Right renal cortex interstitium (tissue), 3 donors: Measurements from ENCODE around the gene XPR1. TPM values are rescaled to one million over a fixed set of nuclear protein-coding genes. Genes with fewer than 3 reads are reported as not detected.
A peak's percentile ranks its signal among the peaks of the same experiment; 100 is the strongest.

Source experiments
- DNase-seq, 3 donors: peaks; one replicate each; pipeline ENCODE4 v3.0.0-alpha.2; 2013; ENCODE audit warnings: low read depth in 3 of 3, low spot score in 2 of 3
- polyA plus RNA-seq, 3 donors: library from polyadenylated mRNA; unstranded; fragments of 120-200 nt; gene quantifications; one replicate each; pipeline ENCODE4 v1.2.1, GENCODE V29; 2013; ENCODE audit not compliant: insufficient read length in 3 of 3

The XPR1 gene
- polyA plus RNA-seq, 3 donors: 36.6 to 40.1 (median 40.0) TPM

GRCh38 chr1:180863158-180863775 is 231.4 kb downstream of the XPR1 start:
- peak; percentile 38 to 52 (median 44) for DNase-seq

DNA sequence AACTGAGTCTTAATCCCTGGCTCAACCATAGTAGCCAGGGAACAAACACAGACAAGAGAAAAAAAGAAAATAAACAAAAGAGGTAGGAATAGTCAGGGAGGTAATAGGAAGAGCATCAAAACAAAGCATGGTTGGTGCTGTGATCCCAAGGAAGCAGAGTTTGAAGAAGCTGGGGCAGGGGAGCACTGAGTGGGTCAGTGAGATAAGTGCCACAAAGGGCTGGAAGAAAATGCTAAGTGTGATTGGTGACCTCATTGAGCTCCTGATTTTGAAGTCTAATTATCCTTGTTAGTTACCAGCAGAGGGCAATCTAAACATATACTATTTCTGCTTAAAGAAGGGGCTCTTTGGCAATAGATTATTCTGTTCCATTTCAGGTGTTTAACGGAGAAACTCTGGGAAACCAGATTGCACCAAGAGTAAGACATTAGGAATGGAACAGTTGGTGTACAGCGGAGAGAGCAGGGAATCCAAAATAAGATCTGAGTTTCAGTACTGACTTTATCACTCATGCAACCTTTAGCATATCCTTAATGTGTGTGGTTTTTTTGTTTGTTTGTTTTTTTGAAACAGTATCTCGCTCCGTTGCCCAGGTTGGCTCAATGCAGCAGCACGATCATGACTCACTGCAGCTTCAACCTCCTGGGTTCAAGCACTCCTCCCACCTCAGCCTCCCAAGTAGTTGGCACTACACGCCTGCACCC is 250.1 kb downstream of the XPR1 start:
- peak; percentile 15 to 33 (median 27) for DNase-seq

- no peak for DNase-seq
These were observed 252.9 kb downstream of the XPR1 start for GRCh38 chr1:180884588-180885300.

GRCh38 chr1:180886338-180886737 is 254.5 kb downstream of the XPR1 start:
- no peak for DNase-seq

DNA sequence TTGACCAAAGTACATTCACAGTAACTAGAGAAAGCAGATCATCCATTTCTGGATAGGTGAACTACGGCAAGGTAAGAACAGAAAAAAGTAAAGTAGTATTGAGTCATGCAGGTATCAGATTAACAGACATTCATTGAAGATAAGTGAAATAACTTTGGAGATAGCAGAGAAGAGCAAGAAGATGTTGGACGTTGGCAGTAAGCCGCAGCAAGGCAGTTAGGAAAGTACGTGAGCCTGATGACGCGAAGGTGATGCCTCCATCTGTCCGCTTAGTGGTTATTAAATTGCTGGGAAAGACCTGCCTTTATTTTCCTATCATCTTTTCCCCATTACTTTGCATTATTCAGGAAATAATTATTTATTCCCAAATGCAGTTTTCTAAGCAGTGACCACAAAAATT is 256.0 kb downstream of the XPR1 start:
- no peak for DNase-seq

GRCh38 chr1:180888870-180889269 is 257.0 kb downstream of the XPR1 start:
- DNase-seq: no peak

DNA sequence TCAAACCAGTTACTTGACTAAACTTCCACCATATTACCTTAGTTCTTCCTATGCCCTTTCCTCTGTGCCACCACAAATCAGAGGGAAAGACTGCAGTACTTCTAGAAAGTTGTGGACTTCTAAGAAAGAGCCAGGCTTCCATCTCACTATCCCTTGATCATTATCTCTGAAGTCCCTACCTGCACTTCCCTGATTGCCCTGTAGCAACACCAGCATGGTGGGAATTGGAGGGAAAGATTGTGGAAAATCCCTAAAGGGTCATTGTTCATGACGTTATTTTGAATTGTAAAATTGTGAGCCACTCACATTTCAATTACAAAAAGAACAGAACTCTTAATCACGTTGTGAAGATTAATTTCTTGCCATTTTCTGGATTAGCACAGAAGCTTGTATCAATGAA is 257.5 kb downstream of the XPR1 start:
- DNase-seq: no peak

DNA sequence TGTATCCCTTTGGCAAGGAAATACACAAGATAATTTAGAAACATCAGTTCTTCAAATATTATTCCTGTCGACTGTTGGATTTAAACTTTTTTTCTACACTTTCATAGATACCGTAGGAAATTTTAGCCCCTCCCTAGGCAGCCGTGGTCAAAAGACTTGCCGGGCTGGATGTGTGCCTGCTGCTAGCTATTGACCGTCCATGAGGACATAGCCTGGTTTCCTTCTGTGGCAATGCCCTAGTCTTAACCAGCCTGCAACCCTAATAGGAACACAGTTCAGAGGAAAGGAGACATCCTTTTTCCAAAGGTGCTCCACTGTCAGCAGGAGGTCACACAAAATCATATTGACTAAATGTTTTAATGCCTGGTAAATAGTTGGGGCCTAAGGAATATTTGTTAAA is 260.4 kb downstream of the XPR1 start:
- DNase-seq: no peak

GRCh38 chr1:180892675-180893074 is 260.9 kb downstream of the XPR1 start:
- no peak for DNase-seq

GRCh38 chr1:180893614-180894013 is 261.8 kb downstream of the XPR1 start:
- DNase-seq: no peak

- no peak for DNase-seq
These were observed 264.3 kb downstream of the XPR1 start for GRCh38 chr1:180896161-180896560.

DNA sequence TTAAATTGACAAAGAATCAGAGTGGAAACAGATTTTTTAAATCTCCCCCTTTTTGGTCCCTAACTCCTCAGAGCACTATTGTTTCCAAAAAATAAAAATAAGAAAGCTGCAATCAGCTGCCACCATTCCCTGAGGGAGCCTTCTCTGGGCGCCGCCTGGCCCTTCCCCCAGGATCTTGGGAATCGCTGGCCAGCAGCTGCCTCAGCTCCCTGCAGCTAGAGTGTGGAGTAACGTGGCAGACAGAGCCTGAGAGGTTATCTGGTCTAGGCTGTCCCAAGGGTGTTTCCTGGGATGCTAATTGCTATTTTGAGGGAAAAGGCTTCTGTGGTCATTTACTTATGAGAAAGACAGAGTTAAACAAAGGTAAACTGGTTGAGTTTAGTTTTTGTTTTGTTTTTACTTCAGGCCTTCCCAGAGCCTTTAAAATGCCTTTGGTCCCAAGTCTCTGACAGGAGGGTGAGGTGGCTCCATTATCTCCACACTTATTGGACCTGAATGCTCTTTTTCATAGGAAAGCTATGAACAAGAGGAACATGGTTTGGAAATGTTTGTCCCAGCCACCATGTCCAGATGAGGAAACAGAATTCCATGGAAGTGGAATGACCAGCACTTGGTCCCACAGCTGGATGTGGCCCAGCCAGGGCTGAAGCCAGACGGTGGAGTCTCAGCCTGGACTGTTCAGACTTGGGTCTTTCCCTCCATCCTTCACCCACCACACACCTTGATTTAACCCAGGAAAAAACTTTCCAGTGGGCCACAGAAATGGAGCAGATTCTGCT is 266.8 kb downstream of the XPR1 start:
- no peak for DNase-seq

GRCh38 chr1:180899262-180899661 is 267.4 kb downstream of the XPR1 start:
- DNase-seq: no peak

GRCh38 chr1:180901076-180901990 is 269.5 kb downstream of the XPR1 start:
- no peak for DNase-seq

DNA sequence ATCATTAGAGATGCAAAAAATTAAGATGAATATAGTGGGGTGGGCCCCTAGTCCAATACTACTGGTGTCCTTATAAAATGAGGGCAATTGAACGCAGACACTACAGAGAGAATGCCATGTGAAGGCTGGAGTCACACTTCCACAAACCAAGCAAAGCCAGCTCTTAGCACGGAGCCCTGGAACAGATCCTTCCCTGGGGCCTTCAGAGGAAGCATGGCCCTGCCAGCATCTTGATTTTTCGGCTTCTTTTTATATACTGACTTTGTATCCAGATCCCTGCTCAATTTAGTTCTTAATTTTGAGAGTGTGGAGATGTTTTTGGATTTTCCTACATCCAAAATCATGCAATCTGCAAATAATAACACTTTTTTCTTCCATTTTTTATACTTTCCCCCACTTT is 270.7 kb downstream of the XPR1 start:
- no peak for DNase-seq

DNA sequence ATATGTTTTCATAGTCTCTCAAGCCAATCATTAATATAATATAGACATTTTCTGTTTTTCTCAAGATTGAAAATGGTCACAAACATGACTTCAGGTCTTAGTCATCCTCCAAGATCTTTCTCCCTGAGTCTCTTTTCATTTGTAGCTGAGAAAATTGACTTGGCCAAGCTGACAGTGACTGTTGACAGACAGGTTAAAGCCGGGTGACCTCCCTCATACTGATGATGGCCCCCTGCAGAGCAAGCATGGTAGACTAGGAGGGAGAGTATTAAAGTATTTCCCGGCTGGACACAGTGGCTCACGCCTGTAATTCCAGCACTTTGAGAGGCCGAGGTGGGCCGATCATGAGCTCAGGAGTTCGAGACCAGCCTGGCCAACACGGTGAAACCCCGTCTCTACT is 274.1 kb downstream of the XPR1 start:
- DNase-seq: no peak

DNA sequence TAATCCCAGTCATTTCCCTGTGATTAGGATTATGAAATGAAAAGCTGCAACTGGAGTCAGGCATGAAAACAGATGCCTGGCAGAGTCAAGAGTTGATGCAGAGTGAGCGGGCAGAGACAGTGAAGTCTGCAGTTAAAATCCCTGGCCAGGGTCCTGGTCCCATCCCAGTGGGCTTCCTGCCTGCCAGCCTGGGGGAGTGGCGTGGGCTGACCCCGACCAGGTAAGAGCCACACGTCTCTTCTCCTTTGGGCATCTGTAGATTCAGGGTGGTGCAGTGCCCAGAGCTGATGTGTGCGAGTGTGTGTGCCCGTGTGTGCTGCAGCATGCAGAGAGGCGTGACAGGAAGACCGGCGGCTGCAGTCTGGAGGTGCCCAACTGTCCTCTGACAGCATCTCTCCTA is 274.7 kb downstream of the XPR1 start:
- DNase-seq: no peak

DNA sequence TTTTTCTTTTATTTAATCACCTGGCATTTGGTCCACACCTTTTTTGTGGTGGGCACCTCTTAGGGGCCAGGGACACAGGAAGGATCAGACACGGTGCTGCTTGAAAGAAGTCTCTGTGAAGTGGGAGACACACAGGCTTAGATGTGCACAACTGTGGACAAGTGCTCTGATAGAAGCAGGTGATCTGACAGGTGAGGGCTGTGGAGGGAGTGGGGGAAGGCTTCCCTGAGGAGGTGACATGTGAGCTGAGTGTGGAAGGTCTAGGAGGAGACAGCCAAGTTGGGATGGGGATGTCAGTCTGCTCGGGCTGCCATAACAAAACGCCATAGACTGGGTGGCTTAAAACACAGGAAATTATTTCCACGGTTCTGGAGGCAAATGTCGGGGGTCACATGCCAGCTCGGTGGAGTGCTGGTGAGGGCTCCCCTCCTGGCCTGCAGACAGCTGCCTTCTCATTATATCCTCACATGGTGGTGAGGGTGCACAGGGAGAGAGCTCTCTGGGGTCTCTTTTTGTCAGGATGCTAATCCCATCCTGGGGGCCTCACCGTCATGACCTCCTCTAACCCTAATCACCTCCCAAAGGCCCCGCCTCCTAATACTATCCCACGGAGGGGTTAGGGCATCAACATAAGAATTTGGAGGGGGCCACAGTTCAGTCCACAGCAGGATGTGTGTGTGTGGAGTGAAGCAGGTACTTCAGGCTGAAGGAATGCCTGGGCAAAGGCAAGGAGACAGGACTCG is 275.7 kb downstream of the XPR1 start:
- no peak for DNase-seq

DNA sequence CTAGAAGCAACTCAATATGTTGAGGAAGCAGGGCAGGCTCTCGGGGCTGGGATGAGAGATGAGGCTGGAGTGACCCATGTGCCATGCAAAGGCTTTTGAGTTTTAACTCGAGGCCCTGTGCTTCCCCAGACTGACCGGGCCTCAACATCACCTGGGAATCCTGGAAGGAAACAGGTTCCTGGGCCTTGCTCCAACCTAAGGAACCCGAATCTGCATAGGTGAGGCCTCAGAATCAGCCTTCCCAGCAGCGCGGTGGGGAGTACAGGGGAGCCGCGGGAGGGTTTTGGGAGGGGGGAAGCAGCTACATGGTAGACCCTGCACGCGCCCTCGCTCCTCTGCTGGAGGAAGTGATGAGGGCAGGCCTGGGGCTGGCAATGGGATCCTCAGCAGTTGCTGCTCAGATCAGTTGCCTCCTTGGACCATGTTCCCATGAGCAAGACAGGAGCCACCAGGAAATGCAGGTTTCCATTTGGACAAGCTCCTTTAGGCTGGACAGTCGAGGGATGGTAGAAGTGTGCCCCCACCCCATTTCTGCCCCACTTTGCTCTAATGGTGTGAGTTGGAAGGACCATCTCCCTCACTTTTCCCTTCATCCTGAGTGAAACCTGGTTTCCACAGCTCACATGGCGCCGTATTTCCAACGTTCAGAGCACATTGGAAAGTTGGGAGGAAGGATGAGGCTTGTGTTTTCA is 276.4 kb downstream of the XPR1 start:
- no peak for DNase-seq
